Activated T-cell treated with anti-CD3 and anti-CD28 coated beads, Interleukin-2, amount 50 U/mL, for 4 hours (primary cell): ENCODE measurements around the gene COL4A1. TPM values are rescaled to one million over a fixed set of nuclear protein-coding genes. Genes with fewer than 3 reads are reported as not detected.

Experiments
- ATAC-seq, 2 donors: fragments of 200-7000 bp; cut with Tn5 transposase; one replicate each; pipeline ENCODE4 v1.10.0; 2021
- DNase-seq: peaks from one replicate; pipeline ENCODE4 v3.0.0-alpha.2; 2020
- H3K27me3 Mint-ChIP-seq: one replicate; pipeline ENCODE4 v1.8.0; 2021; ENCODE audit warnings: low read depth, mixed read lengths
- H3K36me3 Mint-ChIP-seq: one replicate; pipeline ENCODE4 v1.8.0; 2022; ENCODE audit warnings: mixed read lengths; ENCODE audit not compliant: insufficient read depth
- H3K4me1 Mint-ChIP-seq: one replicate; pipeline ENCODE4 v1.8.0; 2021; ENCODE audit warnings: low read depth, mixed read lengths
- H3K4me3 Mint-ChIP-seq: one replicate; pipeline ENCODE4 v1.8.0; 2021; ENCODE audit warnings: mild to moderate bottlenecking, moderate library complexity, mixed read lengths
- H3K9me3 Mint-ChIP-seq: one replicate; pipeline ENCODE4 v1.8.0; 2021; ENCODE audit warnings: mixed read lengths
- total RNA-seq, 3 donors: library from RNA; stranded (reverse); gene quantifications; one replicate each; pipeline ENCODE4 v1.2.1, GENCODE V29; 2021

Gene COL4A1
- total RNA-seq, 3 donors from 2014 or later = 0.42 to 0.66 (median 0.54) TPM

DNA sequence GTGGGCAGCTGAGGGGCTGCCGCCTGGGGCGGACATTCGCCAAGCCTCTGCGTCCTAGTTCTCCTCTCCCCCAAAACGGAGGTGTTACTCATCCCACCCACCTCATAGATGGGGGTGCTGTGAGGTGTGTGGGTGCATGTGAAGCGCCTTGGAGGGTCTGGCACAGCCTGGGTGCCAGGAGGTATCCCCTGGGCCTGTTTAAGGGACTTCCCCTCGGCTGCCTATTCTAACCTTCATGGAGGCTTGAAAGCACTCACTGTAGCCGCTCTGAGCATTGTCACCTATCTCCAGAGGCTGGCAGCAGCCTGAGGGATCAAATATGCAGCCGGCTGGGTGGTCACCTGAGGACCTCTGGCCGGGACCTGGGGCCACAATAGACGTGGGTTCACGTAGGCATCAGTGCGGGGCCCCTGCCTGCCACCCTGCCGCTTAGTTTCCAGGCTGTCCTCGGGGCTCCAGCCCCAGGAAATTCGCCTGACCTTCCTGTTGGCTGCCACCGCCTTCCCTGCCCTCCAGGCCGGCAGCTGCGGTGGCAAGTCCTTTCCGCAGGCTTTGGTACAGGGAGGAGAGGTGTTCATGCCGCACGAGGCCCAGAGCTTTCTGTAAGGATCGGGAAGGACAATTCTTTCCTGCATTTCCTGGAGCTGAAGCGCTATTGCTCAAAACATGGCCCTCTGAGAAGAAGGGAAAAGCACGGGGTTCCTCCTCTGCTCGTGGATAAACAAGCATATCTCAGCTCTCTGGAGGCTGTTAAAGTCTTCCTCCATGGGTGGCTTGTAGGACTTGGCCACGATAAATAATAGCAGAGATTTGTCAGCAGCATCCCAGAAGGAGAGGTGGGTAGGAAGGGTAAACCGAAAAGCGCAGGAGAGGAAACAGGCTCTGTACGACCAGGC lies 4.7 kb upstream of the COL4A1 start:
- Mint-ChIP-seq H3K4me1 (no peaks in the 10 kb centered on the region), H3K9me3 (no peaks in the 10 kb centered on the region), H3K27me3 (peaks cover 58% of the 10 kb centered on the region), H3K4me3 (no peak overlapping the region), H3K36me3 (no peaks in the 10 kb centered on the region)
- DNase-seq (no peak), ATAC-seq (no peak)

GRCh38 chr13:110310541-110311442 lies 3.8 kb upstream of the COL4A1 start:
- Mint-ChIP-seq H3K36me3 (no peaks in the 10 kb centered on the region), H3K4me1 (no peaks in the 10 kb centered on the region), H3K4me3 (no peak overlapping the region), H3K9me3 (no peaks in the 10 kb centered on the region), H3K27me3 (peaks cover 60% of the 10 kb centered on the region)
- no peak for DNase-seq
- no peak for ATAC-seq

- Mint-ChIP-seq H3K4me1 (no peaks in the 10 kb centered on the region), H3K36me3 (no peaks in the 10 kb centered on the region), H3K9me3 (no peaks in the 10 kb centered on the region), H3K27me3 (peaks cover 62% of the 10 kb centered on the region), H3K4me3 (no peak overlapping the region)
- no peak for DNase-seq
- ATAC-seq = no peak
These were observed 2.9 kb upstream of the COL4A1 start for GRCh38 chr13:110309661-110310524.

DNA sequence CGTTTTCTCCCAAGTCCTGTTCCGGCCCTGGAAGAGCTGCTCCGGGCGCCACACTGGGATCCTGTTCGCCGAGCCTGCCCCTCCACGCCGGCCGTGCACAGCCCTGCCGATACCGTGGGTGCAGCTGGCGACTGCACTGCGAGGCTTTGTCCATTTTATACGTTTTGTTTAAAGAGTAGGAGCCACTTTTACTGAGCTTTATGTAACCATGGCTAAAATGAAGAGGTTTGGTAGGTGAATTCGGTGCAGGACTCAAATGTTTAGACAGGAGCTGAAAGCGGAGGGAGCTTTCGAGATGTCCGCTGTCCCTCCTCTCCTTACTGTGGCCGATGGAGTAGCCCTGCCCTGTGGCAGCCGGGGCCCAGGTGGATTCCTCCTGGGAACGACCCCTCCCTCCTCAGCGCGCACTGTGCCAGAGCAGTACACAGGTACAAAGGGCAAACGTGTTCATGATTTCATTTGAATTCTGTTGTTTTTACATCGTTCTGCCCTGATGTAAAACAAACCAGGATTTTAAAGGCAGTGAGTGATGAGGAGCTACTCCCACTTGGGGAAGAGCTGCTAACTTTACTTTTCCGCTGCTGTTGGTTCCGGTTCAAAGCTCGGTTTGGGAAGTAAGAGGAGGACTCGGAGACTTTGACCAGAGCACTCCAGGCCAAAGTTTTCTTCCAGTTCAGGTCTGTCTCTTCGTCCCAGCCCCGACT lies 1.9 kb upstream of the COL4A1 start:
- H3K4me1 Mint-ChIP-seq = no peaks in the 10 kb centered on the region
- ATAC-seq = no peak

DNA sequence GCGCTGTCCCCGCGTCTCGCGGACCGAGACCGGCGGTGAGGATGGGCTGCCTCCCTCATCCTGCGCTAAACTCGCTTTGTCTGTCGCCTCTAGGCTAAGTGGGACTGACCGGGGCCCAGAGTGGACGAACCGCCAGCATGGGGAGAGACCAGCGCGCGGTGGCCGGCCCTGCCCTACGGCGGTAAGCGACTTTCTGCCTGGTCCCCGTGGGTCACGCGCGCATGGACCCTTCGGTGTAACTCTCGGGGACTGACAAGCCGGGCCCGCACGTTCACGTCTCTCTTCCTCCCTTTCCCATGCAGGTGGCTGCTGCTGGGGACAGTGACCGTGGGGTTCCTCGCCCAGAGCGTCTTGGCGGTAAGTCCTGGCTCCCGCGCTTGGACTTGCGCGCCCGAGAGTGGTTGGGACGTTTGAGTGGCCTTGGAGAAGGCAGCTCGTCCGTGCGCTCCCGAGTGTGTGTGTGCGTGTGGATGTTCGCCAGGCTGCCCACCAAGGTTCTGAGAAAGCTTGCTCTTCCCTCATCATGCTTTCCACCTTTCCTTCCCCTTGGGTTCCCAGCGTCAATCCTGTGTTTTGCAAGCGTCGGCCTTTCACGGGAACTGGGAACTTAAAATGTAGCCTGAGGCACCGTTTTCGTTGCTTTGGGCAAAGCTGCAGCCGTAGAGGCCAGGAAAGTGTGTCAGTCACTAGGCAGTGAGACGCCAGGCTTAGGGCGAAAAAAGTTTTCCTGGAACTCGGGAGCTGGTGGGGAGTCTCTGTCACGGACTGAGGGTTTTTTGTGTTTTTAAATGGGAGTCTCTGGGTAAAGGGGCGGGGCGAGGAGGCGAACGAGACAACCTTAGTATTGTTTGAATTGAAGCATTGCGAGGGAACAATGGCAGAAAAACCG lies 1.1 kb upstream of the COL4A1 start:
- DNase-seq (no peak), ATAC-seq (no peak)
- Mint-ChIP-seq H3K4me3 (no peak overlapping the region), H3K27me3 (peaks cover 73% of the 10 kb centered on the region), H3K4me1 (no peaks in the 10 kb centered on the region), H3K36me3 (no peaks in the 10 kb centered on the region), H3K9me3 (no peaks in the 10 kb centered on the region)

More for the DNA sequence above, 1.9 kb upstream of the COL4A1 start:
- Mint-ChIP-seq H3K27me3 (peaks cover 68% of the 10 kb centered on the region), H3K36me3 (no peaks in the 10 kb centered on the region), H3K4me3 (no peak overlapping the region), H3K9me3 (no peaks in the 10 kb centered on the region)
- no peak for DNase-seq

- Mint-ChIP-seq H3K27me3 (peaks cover 71% of the 10 kb centered on the region), H3K4me1 (no peaks in the 10 kb centered on the region), H3K4me3 (no peak overlapping the region), H3K9me3 (no peaks in the 10 kb centered on the region), H3K36me3 (no peaks in the 10 kb centered on the region)
- no peak for DNase-seq
- ATAC-seq = no peak
These were observed 507 bp downstream of the COL4A1 start for GRCh38 chr13:110306340-110306959.

DNA sequence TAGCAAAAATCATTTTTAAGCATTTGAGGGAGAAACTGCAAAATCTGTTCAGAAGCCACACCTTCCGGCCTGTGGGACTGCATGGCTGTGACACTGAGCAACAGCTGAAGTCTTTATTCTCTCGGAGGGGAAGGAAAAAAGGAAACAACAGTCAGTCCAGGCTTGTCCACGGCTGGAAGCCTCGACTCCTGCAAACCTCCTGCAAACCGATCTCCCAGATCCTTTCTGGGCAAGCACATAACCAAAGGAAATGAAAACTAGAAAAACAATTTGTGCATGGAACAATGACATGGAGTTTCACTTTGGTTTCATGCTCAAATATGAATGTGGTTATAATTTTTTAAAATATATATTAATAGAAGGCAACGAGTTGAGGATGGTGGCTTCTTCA lies 1.0 kb downstream of the COL4A1 start:
- H3K4me1 Mint-ChIP-seq = no peaks in the 10 kb centered on the region
- H3K9me3 Mint-ChIP-seq = no peaks in the 10 kb centered on the region
- no peak overlapping the region for H3K4me3 Mint-ChIP-seq
- DNase-seq = no peak
- peaks cover 73% of the 10 kb centered on the region for H3K27me3 Mint-ChIP-seq
- no peaks in the 10 kb centered on the region for H3K36me3 Mint-ChIP-seq
- no peak for ATAC-seq

GRCh38 chr13:110305544-110305943 lies 1.4 kb downstream of the COL4A1 start:
- peaks cover 72% of the 10 kb centered on the region for H3K27me3 Mint-ChIP-seq
- no peak overlapping the region for H3K4me3 Mint-ChIP-seq
- ATAC-seq (no peak), DNase-seq (no peak)
- H3K4me1 Mint-ChIP-seq = no peaks in the 10 kb centered on the region
- no peaks in the 10 kb centered on the region for H3K36me3 Mint-ChIP-seq
- no peaks in the 10 kb centered on the region for H3K9me3 Mint-ChIP-seq

DNA sequence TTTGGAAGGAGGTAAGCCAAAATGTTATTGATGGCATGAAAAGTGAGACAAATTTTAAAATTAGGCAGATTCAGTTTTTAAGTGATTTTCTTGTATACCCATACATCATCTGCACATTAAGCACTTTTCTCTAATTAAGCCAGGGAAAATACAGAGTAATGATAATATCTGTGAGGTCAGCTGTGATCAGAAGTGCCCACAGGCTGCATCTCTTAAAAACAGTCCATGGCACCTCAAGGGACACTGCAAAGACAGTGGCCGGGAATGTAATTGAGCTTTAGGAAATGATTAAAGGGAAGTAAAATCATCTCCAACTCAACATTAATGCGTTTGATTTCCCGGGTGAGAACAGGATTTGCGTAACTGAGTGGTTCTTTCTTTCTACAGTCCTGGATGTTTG lies 2.0 kb downstream of the COL4A1 start:
- Mint-ChIP-seq H3K36me3 (no peaks in the 10 kb centered on the region), H3K27me3 (peaks cover 68% of the 10 kb centered on the region), H3K4me3 (no peak overlapping the region), H3K4me1 (no peaks in the 10 kb centered on the region), H3K9me3 (no peaks in the 10 kb centered on the region)
- ATAC-seq (no peak), DNase-seq (no peak)

GRCh38 chr13:110304256-110304655 lies 2.7 kb downstream of the COL4A1 start:
- DNase-seq (no peak), ATAC-seq (no peak)
- Mint-ChIP-seq H3K36me3 (no peaks in the 10 kb centered on the region), H3K4me3 (no peak overlapping the region), H3K9me3 (no peaks in the 10 kb centered on the region), H3K4me1 (no peaks in the 10 kb centered on the region), H3K27me3 (peaks cover 65% of the 10 kb centered on the region)

- no peak for ATAC-seq
These were observed 3.3 kb downstream of the COL4A1 start for GRCh38 chr13:110303644-110304043.

DNA sequence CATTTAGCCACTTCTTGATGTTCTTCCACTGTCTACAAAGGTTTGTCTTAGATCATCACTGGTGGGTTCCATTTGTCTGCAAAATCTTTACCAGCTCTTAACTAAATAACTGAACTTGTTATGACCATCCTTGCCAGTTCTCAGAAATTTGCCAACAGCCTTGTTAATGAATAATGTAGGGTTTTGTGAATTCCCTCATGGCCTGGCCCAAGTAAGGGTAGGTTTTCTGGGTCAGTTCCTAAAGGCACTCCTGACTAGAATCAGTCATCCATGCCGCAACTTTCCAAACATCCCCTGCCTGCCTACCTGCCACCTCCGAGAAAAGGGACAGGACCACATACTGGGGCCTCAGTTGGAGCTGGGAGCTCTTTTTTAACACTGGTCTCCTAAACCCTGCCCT lies 4.0 kb downstream of the COL4A1 start:
- H3K27me3 Mint-ChIP-seq = peaks cover 62% of the 10 kb centered on the region
- ATAC-seq (no peak), DNase-seq (no peak)
- H3K36me3 Mint-ChIP-seq = no peaks in the 10 kb centered on the region
- no peaks in the 10 kb centered on the region for H3K9me3 Mint-ChIP-seq
- no peaks in the 10 kb centered on the region for H3K4me1 Mint-ChIP-seq
- H3K4me3 Mint-ChIP-seq = no peak overlapping the region

More at GRCh38 chr13:110303644-110304043, 3.3 kb downstream of the COL4A1 start:
- Mint-ChIP-seq H3K4me3 (no peak overlapping the region), H3K36me3 (no peaks in the 10 kb centered on the region), H3K9me3 (no peaks in the 10 kb centered on the region), H3K27me3 (peaks cover 63% of the 10 kb centered on the region), H3K4me1 (no peaks in the 10 kb centered on the region)
- no peak for DNase-seq
